Urinary bladder (tissue), 4 donors: ENCODE measurements around the gene TFCP2. TPM values are rescaled to one million over a fixed set of nuclear protein-coding genes. Genes with fewer than 3 reads are reported as not detected.
"Not testable (repeated sequence)": the region's sequence is repeated elsewhere in the genome, so short reads cannot be mapped to it uniquely, and the experiment has no call there.

Source experiments
- DNase-seq: peaks from one replicate; pipeline ENCODE4 v3.0.0-alpha.2; 2015; ENCODE audit errors: extremely low spot score
- H3K27ac ChIP-seq: one replicate; pipeline ENCODE4 v1.5.1; 2013; ENCODE audit warnings: low read depth, mild to moderate bottlenecking, moderate library complexity
- H3K36me3 ChIP-seq: one replicate; pipeline ENCODE4 v1.6.1; 2013; ENCODE audit warnings: mild to moderate bottlenecking, moderate library complexity; ENCODE audit not compliant: insufficient read depth
- H3K4me1 ChIP-seq: one replicate; pipeline ENCODE4 v1.6.1; 2013; ENCODE audit warnings: mild to moderate bottlenecking, moderate library complexity; ENCODE audit not compliant: insufficient read depth
- H3K4me3 ChIP-seq: one replicate; pipeline ENCODE4 v1.5.1; 2013; ENCODE audit warnings: low read depth, low read length
- WGBS: extraction: QIAGEN DNeasy Blood & Tissue Kit; methylation state at CpG from one replicate; pipeline ENCODE4 v1.1.7; 2013; 5-methylcytosine and 5-hydroxymethylcytosine counted together
- polyA plus RNA-seq: library from polyadenylated mRNA; stranded (reverse); fragments of 200-250 nt; gene quantifications from one replicate; pipeline ENCODE4 v1.2.3, GENCODE V29; 2013
- total RNA-seq: library from RNA; depleted of rRNA; stranded (reverse); fragments of >200 nt; gene quantifications from one replicate; pipeline ENCODE4 v1.2.3, GENCODE V29; 2014
- donor health status: healthy with polysubstance abuse.
- donor health status: healthy.

The TFCP2 gene
- total and polyA plus RNA-seq, 2 donors = 20.8 to 21.5 TPM

DNA sequence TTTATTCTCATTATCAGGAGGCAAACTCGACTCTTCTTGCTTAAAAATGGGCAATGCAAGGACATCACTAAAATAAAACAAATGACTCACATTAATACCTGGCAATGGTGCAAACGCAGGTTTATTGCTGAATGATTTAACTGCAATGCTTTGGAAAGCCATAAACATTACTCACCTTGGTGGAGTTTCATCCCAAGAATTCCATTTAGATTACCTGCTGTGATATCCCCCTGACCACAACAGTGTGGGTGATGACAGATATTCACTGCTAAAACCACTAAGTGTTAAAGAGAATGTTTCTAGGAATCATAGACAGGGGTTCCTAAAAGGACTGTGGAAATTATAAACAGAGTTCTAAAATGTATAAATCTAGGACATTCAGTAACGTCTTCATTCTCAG lies 54.2 kb downstream of the TFCP2 start:
- peaks cover 2% of the 10 kb centered on the region for H3K36me3 ChIP-seq
- H3K4me1 ChIP-seq = no peaks in the 10 kb centered on the region
- DNase-seq = no peak
- no peak overlapping the region for H3K4me3 ChIP-seq
- H3K27ac ChIP-seq = no peak overlapping the region
- 87% methylated on average over 3 of the region's 3 CpGs for WGBS

DNA sequence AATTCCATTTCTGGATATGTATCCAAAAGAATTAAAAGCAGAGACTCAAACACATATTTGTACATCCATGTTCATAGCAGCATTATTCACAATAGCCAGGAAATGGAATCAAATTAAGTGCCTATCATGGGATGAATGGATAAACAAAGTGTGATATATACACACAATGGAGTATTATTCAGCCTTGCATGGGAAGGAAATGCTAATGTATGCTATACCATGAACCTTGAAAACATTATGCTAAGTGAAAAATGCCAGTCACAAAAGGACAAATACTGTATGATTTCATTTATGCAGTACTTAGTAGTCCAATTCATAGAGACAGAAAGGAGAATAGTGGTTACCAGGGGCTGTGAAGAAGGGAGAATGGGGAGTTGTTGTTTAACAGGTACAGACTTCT lies 57.4 kb downstream of the TFCP2 start:
- no peaks in the 10 kb centered on the region for H3K4me1 ChIP-seq
- no peak overlapping the region for H3K27ac ChIP-seq
- H3K36me3 ChIP-seq = peaks cover 3% of the 10 kb centered on the region
- DNase-seq = no peak
- H3K4me3 ChIP-seq = no peak overlapping the region

DNA sequence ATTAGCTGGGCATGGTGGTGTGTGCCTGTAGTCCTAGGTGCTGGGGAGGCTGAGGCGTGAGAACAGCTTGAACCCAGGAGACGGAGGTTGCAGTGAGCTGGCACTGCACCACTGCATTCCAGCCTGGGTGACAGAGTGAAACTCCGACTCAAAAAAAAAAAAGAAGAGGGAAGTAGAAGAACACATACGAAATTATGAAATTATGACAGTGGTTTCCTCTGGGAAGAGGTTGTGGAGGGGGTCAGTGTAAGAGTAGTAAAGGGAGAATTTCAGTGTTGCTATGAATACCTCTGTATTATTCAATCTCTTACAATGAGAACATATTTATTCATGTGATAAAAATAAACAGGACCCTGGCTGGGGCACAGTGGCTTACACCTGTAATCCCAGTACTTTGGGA lies 64.8 kb downstream of the TFCP2 start:
- Histone ChIP-seq H3K4me3 (no peak overlapping the region), H3K27ac (no peak overlapping the region), H3K4me1 (no peaks in the 10 kb centered on the region), H3K36me3 (peaks cover 4% of the 10 kb centered on the region)
- DNase-seq = no peak
- WGBS = 94% methylated on average over 4 of the region's 4 CpGs

DNA sequence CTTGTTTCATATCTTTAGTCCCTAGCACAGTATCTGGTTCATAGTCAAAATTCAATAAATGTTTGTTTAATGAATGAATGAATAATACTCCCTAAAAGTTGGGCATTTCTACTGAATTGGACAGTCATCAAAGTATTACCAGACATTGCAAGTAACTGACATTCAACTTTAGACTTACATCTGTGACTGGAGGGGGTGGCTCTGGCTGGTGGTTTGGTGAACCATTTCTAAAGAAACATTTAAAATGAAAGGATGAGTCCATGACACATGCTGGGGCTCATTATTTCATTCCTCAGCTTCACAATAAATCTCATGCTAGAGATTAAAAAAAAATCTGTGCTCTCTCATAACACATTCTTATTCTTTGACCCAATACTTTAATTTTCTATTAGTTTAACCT lies 69.0 kb downstream of the TFCP2 start:
- no peak overlapping the region for H3K27ac ChIP-seq
- peaks cover 10% of the 10 kb centered on the region for H3K36me3 ChIP-seq
- H3K4me3 ChIP-seq = no peak overlapping the region
- no peak for DNase-seq
- H3K4me1 ChIP-seq = no peaks in the 10 kb centered on the region

DNA sequence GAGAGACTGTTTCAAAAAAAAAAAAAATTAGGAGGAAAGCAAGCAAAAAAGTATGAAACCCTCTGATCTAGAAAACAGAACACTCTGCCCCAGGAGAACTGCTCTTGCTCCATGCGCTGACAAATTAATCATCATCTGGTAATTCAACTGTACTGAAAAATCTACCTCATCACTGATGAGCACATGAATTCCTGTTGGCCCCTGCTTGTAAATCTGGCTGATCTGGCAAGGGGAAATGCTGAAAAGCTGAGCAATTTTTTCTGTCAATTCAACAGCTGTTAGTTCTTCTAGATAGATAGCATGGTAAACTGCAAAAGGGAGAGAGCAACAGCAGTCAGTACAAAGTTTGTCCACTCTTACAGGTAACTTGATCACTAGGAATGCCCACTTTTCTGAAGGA lies 74.3 kb downstream of the TFCP2 start:
- DNase-seq = no peak
- 98% methylated on average over 1 of the region's 1 CpG for WGBS
- Histone ChIP-seq H3K4me3 (no peak overlapping the region), H3K36me3 (peaks cover 11% of the 10 kb centered on the region), H3K27ac (no peak overlapping the region), H3K4me1 (no peaks in the 10 kb centered on the region)

DNA sequence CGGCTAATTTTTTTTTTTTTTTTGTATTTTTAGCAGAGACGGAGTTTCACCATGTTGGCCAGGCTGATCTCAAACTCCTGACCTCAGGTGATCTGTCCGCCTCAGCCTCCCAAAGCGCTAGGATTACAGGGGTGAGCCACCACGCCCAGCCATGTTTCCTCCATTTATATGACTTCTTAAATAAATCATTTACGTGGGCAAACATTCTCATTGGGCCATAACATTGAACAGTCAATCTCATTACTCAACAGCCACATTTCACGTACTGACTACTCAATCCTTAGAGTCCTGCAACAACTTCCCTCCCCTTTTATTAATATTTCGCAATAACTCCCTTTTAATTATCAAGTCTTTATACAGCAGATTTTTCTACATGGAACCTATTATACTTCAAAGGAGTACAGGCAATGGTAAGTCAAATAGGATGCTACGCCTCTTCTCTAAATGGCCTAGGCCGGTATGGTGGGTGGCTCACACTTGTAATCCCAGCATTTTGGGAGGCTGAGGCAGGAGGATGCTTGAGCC lies 82.2 kb downstream of the TFCP2 start:
- WGBS = 90% methylated on average over 10 of the region's 10 CpGs
- Histone ChIP-seq H3K4me1 (no peaks in the 10 kb centered on the region), H3K4me3 (no peak overlapping the region), H3K36me3 (peaks cover 4% of the 10 kb centered on the region), H3K27ac (no peak overlapping the region)
- DNase-seq = no peak

DNA sequence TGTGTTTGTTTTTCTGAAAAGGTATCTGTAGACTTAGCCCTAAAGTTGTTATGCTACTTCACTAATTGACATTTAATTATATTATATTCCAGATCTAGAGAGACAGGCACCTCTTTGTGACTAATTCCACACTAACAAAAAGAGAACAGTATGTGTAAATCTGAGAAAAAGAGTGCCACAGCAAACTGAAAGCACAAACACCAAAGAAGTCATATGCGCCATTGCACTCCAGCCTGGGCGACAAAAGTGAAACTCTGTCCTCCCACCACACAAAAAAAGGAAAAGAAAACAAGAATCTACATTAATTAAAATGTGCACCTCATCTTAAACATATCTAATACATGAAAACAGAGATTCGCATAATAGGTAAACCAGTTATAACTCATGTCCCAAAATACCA lies 85.1 kb downstream of the TFCP2 start:
- H3K4me1 ChIP-seq = no peaks in the 10 kb centered on the region
- no peak overlapping the region for H3K4me3 ChIP-seq
- no peak for DNase-seq
- 96% methylated on average over 3 of the region's 3 CpGs for WGBS
- no peak overlapping the region for H3K27ac ChIP-seq
- peaks cover 2% of the 10 kb centered on the region for H3K36me3 ChIP-seq

DNA sequence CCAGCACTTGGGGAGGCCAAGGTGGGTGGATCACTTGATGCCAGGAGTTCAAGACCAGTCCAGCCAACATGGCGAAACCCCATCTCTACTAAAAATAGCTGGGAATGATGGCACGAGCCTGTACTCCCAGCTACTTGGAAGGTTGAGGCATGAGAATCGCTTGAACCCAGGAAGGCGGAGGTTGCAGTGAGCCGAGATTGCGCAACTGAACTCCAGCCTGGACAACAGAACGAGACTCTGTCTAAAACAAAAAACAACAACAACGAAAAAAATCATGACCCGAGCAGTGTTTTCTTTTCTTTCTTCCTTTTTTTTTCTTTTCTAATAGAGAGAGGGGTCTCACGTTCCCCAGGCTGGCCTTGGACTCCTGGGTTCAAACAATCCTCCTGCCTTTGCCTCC lies 86.0 kb downstream of the TFCP2 start:
- no peak overlapping the region for H3K27ac ChIP-seq
- no peak for DNase-seq
- H3K36me3 ChIP-seq = peaks cover 2% of the 10 kb centered on the region
- 89% methylated on average over 10 of the region's 10 CpGs for WGBS
- no peaks in the 10 kb centered on the region for H3K4me1 ChIP-seq
- H3K4me3 ChIP-seq = no peak overlapping the region

DNA sequence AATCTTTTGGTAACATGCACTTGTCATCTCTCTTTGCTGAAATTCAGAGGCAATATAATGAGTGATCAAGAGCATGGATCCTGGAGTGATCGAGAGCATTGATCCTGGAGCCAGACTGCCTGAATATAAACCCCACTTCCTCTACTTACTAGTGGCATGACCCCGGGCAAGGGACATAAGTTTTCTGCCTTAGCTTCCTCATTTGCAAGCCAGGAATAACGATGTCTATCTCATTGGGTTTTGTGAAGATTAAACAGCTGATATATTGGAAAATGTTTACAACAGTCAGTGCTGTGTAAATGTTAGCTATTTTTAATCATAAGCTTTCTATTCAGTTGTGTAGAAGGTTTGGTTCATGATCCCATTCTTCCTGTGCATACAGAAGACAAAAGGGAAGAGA lies 87.2 kb downstream of the TFCP2 start:
- no peak overlapping the region for H3K27ac ChIP-seq
- peaks cover 2% of the 10 kb centered on the region for H3K36me3 ChIP-seq
- 68% methylated on average over 3 of the region's 3 CpGs for WGBS
- H3K4me3 ChIP-seq = no peak overlapping the region
- no peak for DNase-seq
- no peaks in the 10 kb centered on the region for H3K4me1 ChIP-seq

DNA sequence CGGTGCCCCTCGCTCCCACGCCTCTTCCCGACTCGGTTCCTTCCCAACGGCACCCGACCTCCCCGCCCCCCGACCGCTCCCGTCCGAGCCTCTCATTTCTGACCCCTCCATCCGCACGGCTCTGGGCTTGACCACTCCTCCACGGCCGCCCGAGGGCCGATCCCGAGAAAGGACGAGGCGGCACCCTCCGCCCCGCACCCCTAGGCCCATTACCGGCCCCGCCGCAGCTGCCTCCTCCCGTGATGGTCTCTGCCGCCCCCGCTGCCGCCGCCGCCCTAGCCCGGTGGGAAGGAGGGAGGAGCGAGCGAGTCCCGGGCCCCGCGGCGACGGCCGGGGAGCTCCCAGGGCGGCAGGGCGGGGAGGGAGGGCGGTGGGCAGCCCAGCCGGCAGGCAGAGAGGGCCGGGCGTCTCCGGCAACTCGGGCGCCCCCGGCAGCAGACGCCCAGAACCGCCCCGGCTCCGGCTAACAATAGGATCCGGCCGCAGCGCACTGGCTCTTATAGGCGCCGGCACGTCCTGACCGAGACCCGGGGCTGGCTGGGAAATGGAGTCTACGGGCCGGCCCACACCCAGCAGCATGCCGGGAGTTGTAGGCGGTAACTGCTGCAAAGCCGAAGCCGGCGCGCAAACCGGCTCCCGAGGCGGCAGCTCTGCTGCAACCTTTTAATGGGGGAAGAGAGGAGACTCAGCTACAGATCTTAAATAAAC lies 89.7 kb downstream of the TFCP2 start, which contains the start of gene CSRNP2:
Gene CSRNP2, minus strand, starts transcription at position 471 of the 708 bp plus-strand sequence. CDS start 7,035 bp downstream, outside the sequence.
- WGBS = under 1% methylated on average over 74 of the region's 74 CpGs
- Histone ChIP-seq H3K27ac (peak within 1 kb of the TSS; percentile 80), H3K4me1 (no peaks in the 10 kb centered on the region), H3K4me3 (peak within 1 kb of the TSS; percentile 95), H3K36me3 (peaks cover 2% of the 10 kb centered on the region)
- DNase-seq = peak; percentile 89

DNA sequence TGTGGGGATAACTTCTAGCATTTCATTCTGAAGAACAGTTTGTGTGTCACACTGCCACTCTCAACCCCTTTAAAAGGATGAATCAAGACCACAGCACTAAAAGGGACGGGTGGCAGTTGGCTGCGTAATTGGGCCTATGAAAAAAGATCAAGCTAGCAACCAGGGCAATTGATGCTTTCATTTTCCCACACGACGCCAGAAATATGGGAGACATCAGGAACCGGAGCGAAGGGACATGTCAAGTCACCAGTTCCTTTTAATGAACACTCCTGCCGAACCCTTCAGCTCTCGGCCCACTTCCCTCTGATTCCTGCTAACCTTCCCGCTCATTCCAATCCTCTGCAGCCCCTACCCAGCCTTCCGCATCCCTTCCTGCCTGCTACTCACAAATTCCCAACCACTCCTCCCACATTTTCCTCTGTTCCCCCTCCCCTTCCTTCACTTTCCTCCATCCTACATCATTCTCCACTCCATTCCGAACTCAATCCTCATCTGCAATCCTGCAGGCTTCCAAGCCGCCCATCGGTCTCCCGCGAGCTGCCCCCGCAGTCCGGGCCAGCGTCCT lies 90.3 kb downstream of the TFCP2 start:
- Histone ChIP-seq H3K4me1 (no peaks in the 10 kb centered on the region), H3K36me3 (peaks cover 2% of the 10 kb centered on the region), H3K4me3 (peak overlapping the region; percentile 95), H3K27ac (peak overlapping the region; percentile 80)
- DNase-seq = peak; percentile 8
- WGBS = 1% methylated on average over 18 of the region's 18 CpGs

DNA sequence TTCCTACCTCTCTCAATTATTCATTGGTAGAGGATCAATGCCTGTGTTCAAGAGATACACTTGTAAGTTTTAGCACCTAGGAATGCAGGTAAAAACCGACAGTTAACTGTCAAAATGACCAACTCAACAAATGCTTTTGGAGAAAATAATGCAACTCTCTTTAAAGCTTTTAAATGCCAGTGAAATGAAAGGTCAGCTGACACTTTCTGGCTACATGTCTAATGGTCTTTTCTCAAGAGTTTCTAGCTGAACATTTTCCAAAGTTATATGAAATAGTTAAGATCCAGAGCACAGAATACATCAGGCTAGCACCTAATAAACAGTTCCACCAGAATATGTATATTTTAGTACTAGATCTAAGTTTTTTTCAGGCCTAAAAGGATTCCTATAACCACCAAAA lies 91.5 kb downstream of the TFCP2 start:
- WGBS = 76% methylated on average over 1 of the region's 1 CpG
- Histone ChIP-seq H3K4me1 (no peaks in the 10 kb centered on the region), H3K36me3 (no peaks in the 10 kb centered on the region), H3K27ac (no peak overlapping the region), H3K4me3 (no peak overlapping the region)
- DNase-seq = no peak

DNA sequence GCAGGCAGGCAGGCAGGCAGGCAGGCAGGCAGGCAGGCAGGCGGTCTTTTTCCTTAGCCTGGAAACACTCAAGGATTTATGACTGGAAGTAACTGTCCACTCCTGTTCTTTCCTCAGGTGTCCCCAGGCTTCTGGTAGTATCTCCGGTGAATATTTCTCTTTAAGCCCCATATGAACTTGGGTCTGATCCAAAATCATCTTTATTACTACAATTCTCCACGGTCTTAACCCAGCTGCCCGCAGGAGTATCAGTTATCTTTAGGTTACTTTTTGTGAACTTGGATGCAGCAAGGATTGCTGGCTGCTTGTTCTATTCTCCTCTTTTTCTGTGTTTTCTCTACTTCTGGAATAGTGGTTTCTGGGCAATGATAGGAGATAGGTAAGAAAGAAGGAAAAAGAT lies 92.8 kb downstream of the TFCP2 start:
- Histone ChIP-seq H3K27ac (no peak overlapping the region), H3K4me3 (no peak overlapping the region), H3K36me3 (no peaks in the 10 kb centered on the region), H3K4me1 (no peaks in the 10 kb centered on the region)
- DNase-seq = no peak
- 55% methylated on average over 4 of the region's 4 CpGs for WGBS

DNA sequence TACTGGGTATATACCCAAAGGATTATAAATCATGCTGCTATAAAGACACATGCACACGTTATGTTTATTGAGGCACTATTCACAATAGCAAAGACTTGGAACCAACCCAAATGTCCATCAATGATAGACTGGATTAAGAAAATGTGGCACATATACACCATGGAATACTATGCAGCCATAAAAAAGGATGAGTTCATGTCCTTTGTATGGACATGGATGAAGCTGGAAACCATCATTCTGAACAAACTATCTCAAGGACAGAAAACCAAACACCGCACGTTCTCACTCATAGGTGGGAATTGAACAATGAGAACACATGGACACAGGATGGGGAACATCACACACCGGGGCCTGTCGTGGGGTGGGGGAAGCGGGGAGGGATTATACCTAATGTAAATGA lies 94.1 kb downstream of the TFCP2 start:
- H3K4me1 ChIP-seq, H3K27ac ChIP-seq, H3K4me3 ChIP-seq, H3K36me3 ChIP-seq, DNase-seq: not testable (repeated sequence)
- 93% methylated on average over 6 of the region's 6 CpGs for WGBS
